Activated B cell treated with CpG ODN at 0.5 μM for 24 hours (primary cell): ENCODE data around the gene CRHBP. TPM values are rescaled to one million over a fixed set of nuclear protein-coding genes. Genes with fewer than 3 reads are reported as not detected.

Experiments
- ATAC-seq: fragments of 200-7000 bp; cut with Tn5 transposase; one replicate; pipeline ENCODE4 v1.10.0; 2021; ENCODE audit warnings: low read depth, mild to moderate bottlenecking, moderate library complexity
- CTCF ChIA-PET: fragments of 350-600 bp; sonication (Branson Sonifier 250); formaldehyde crosslinking; loops from one replicate; lab custom pipeline; 2021; ENCODE audit warnings: antibody characterized with exemption; lab: Charles Lee
- POLR2A ChIA-PET: fragments of 350-600 bp; sonication (Branson Sonifier 250); formaldehyde crosslinking; loops from one replicate; lab custom pipeline; 2021; ENCODE audit warnings: antibody characterized with exemption; lab: Charles Lee
- DNase-seq: peaks from one replicate; pipeline ENCODE4 v3.0.0; 2022
- H3K27ac Mint-ChIP-seq: one replicate; pipeline ENCODE4 v1.8.0; 2020; ENCODE audit warnings: mixed read lengths
- H3K27me3 Mint-ChIP-seq: one replicate; pipeline ENCODE4 v1.8.0; 2021; ENCODE audit warnings: mixed read lengths
- H3K36me3 Mint-ChIP-seq: one replicate; pipeline ENCODE4 v1.8.0; 2021; ENCODE audit warnings: low read depth, mixed read lengths
- H3K4me1 Mint-ChIP-seq: one replicate; pipeline ENCODE4 v1.8.0; 2021; ENCODE audit warnings: mixed read lengths
- H3K4me3 Mint-ChIP-seq: one replicate; pipeline ENCODE4 v1.8.0; 2020; ENCODE audit warnings: mild to moderate bottlenecking, mixed read lengths
- H3K9me3 Mint-ChIP-seq: one replicate; pipeline ENCODE4 v1.8.0; 2020; ENCODE audit warnings: mixed read lengths
- CTCF ChIP-seq: fragments of 200-600 bp; IDR thresholded peaks from one replicate; pipeline ENCODE4 v1.8.0; 2022; ENCODE audit warnings: antibody characterized with exemption, mild to moderate bottlenecking
- intact Hi-C: fragments of 100-400 bp; cut with micrococcal nuclease; formaldehyde crosslinking; loops from one replicate; pipeline ENCODE4 v1.15.1; 2024
- total RNA-seq: library from RNA; stranded (reverse); gene quantifications from 2 replicates; pipeline ENCODE4 v1.2.3, GENCODE V29; 2022

The CRHBP gene
- total RNA-seq, 1 donor from 2014 or later, result not detected

GRCh38 chr5:76926329-76927105 is 26.3 kb upstream of the CRHBP start:
- no peaks in the 10 kb centered on the region for H3K36me3 Mint-ChIP-seq
- ATAC-seq (no peak), DNase-seq (no peak)
- intact Hi-C loops, result no loop called here
- H3K27ac Mint-ChIP-seq, result no peak overlapping the region
- POLR2A ChIA-PET, result no interaction called here
- H3K9me3 Mint-ChIP-seq, result no peaks in the 10 kb centered on the region
- no peak for TF ChIP-seq CTCF
- H3K27me3 Mint-ChIP-seq, result peaks cover 3% of the 10 kb centered on the region
- CTCF ChIA-PET, result no interaction called here
- H3K4me3 Mint-ChIP-seq, result no peak overlapping the region
- H3K4me1 Mint-ChIP-seq, result no peaks in the 10 kb centered on the region

- ChIA-PET POLR2A (no interaction called here), CTCF (no interaction called here)
- intact Hi-C loops, result no loop called here
- H3K36me3 Mint-ChIP-seq, result no peaks in the 10 kb centered on the region
- H3K9me3 Mint-ChIP-seq, result no peaks in the 10 kb centered on the region
- no peak overlapping the region for H3K27ac Mint-ChIP-seq
- H3K4me3 Mint-ChIP-seq, result no peak overlapping the region
- no peaks in the 10 kb centered on the region for H3K4me1 Mint-ChIP-seq
- ATAC-seq (no peak), DNase-seq (no peak)
- H3K27me3 Mint-ChIP-seq, result peaks cover 3% of the 10 kb centered on the region
- TF ChIP-seq CTCF, result no peak
Observed at GRCh38 chr5:76927961-76928360, 24.9 kb upstream of the CRHBP start.

GRCh38 chr5:76930083-76930482 is 22.8 kb upstream of the CRHBP start:
- no peak overlapping the region for H3K4me3 Mint-ChIP-seq
- intact Hi-C loops, result no loop called here
- CTCF ChIA-PET, result no interaction called here
- no peaks in the 10 kb centered on the region for H3K9me3 Mint-ChIP-seq
- no peak overlapping the region for H3K27ac Mint-ChIP-seq
- POLR2A ChIA-PET, result no interaction called here
- no peak for ATAC-seq
- DNase-seq, result no peak
- H3K4me1 Mint-ChIP-seq, result no peaks in the 10 kb centered on the region
- H3K27me3 Mint-ChIP-seq, result peaks cover 5% of the 10 kb centered on the region
- no peak for TF ChIP-seq CTCF
- no peaks in the 10 kb centered on the region for H3K36me3 Mint-ChIP-seq

GRCh38 chr5:76938177-76938576 is 14.7 kb upstream of the CRHBP start:
- H3K27ac Mint-ChIP-seq, result no peak overlapping the region
- ATAC-seq, result no peak
- H3K9me3 Mint-ChIP-seq, result peaks cover 5% of the 10 kb centered on the region
- POLR2A ChIA-PET, result no interaction called here
- DNase-seq, result no peak
- no peak overlapping the region for H3K4me3 Mint-ChIP-seq
- intact Hi-C loops, result no loop called here
- no peaks in the 10 kb centered on the region for H3K36me3 Mint-ChIP-seq
- H3K27me3 Mint-ChIP-seq, result peaks cover 2% of the 10 kb centered on the region
- CTCF ChIA-PET, result no interaction called here
- no peak for TF ChIP-seq CTCF
- H3K4me1 Mint-ChIP-seq, result no peaks in the 10 kb centered on the region

- H3K9me3 Mint-ChIP-seq, result peaks cover 5% of the 10 kb centered on the region
- H3K4me1 Mint-ChIP-seq, result no peaks in the 10 kb centered on the region
- H3K4me3 Mint-ChIP-seq, result no peak overlapping the region
- intact Hi-C loops, result no loop called here
- H3K27ac Mint-ChIP-seq, result no peak overlapping the region
- no peaks in the 10 kb centered on the region for H3K36me3 Mint-ChIP-seq
- TF ChIP-seq CTCF, result no peak
- no peaks in the 10 kb centered on the region for H3K27me3 Mint-ChIP-seq
- ChIA-PET CTCF (no interaction called here), POLR2A (no interaction called here)
- no peak for ATAC-seq
- no peak for DNase-seq
Observed at GRCh38 chr5:76941000-76941399, 11.8 kb upstream of the CRHBP start.
